Nephron (organoid): ENCODE results near the gene OBSCN.

Experiments
- H3K27ac Mint-ChIP-seq, 3 experiments: 2 replicates each; pipeline ENCODE4 v1.8.0; 2020; ENCODE audit warnings: mixed read lengths in 3 of 3, mild to moderate bottlenecking in 2 of 3, moderate library complexity in 1 of 3
- H3K27me3 Mint-ChIP-seq: 2 replicates; pipeline ENCODE4 v1.8.0; 2021; ENCODE audit warnings: low read depth, mild to moderate bottlenecking, moderate library complexity, mixed read lengths
- H3K36me3 Mint-ChIP-seq: 2 replicates; pipeline ENCODE4 v1.8.0; 2020; ENCODE audit warnings: low read depth, mixed read lengths
- H3K4me1 Mint-ChIP-seq: 2 replicates; pipeline ENCODE4 v1.8.0; 2020; ENCODE audit warnings: mixed read lengths
- H3K4me3 Mint-ChIP-seq, 3 experiments: 2 replicates each; pipeline ENCODE4 v1.8.0; 2020; ENCODE audit warnings: mild to moderate bottlenecking in 3 of 3, mixed read lengths in 3 of 3, moderate library complexity in 2 of 3
- H3K9me3 Mint-ChIP-seq: 2 replicates; pipeline ENCODE4 v1.8.0; 2020; ENCODE audit warnings: mixed read lengths
- TF ChIP-seq, protein P1 (sequence below), 3 experiments: fragments of 200-600 bp; sonication (generic); IDR thresholded peaks; one replicate each; pipeline ENCODE4 v1.5.0; 2021; ENCODE audit warnings: antibody characterized with exemption in 3 of 3; ENCODE audit not compliant: unreplicated experiment in 3 of 3

The OBSCN gene

DNA sequence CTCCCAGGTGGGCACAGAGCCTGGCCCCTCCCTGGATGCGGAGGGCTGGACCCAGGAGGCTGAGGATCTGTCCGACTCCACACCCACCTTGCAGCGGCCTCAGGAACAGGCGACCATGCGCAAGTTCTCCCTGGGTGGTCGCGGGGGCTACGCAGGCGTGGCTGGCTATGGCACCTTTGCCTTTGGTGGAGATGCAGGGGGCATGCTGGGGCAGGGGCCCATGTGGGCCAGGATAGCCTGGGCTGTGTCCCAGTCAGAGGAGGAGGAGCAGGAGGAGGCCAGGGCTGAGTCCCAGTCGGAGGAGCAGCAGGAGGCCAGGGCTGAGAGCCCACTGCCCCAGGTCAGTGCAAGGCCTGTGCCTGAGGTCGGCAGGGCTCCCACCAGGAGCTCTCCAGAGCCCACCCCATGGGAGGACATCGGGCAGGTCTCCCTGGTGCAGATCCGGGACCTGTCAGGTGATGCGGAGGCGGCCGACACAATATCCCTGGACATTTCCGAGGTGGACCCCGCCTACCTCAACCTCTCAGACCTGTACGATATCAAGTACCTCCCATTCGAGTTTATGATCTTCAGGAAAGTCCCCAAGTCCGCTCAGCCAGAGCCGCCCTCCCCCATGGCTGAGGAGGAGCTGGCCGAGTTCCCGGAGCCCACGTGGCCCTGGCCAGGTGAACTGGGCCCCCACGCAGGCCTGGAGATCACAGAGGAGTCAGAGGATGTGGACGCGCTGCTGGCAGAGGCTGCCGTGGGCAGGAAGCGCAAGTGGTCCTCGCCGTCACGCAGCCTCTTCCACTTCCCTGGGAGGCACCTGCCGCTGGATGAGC lies 164.5 kb downstream of the OBSCN start:
- H3K36me3 Mint-ChIP-seq, result peaks cover 5% of the 10 kb centered on the region

DNA sequence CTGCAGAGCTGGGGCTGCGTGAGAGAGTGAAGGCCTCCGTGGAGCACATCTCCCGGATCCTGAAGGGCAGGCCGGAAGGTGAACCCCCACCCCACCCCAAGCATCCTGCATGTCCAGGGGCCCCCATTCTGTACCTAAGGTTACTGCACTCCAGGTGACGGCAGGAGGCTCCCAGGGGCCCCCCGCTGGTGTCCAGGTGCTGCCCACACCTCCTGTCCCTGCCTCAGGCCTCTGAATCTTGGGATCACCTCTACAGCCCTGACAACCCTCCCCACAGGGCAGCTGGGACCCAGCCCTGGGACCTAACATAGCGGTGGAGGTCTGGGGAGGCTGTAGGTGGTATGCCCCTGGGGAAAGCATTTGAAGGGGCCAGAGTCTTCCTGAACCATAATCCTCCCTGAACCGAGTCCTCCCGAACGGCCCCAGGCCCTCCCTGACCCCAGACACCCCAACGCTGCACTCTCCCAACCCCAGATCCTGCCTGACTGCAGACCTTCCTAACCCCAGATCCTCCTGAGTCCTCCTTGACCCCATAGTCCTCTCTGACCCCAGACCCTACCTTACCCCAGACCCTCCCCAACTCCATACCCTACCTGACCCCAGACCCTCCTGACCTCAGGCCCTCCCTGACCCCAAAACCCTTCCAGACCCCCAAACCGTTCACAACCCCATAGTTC lies 165.3 kb downstream of the OBSCN start:
- no peaks in the 10 kb centered on the region for H3K27me3 Mint-ChIP-seq

More for the DNA sequence above, 164.5 kb downstream of the OBSCN start:
- no peaks in the 10 kb centered on the region for H3K27me3 Mint-ChIP-seq
- no peak overlapping the region for H3K27ac Mint-ChIP-seq
- no peaks in the 10 kb centered on the region for H3K9me3 Mint-ChIP-seq
- H3K4me1 Mint-ChIP-seq, result no peaks in the 10 kb centered on the region
- H3K4me3 Mint-ChIP-seq, result no peak overlapping the region
- TF ChIP-seq, protein P1, sequence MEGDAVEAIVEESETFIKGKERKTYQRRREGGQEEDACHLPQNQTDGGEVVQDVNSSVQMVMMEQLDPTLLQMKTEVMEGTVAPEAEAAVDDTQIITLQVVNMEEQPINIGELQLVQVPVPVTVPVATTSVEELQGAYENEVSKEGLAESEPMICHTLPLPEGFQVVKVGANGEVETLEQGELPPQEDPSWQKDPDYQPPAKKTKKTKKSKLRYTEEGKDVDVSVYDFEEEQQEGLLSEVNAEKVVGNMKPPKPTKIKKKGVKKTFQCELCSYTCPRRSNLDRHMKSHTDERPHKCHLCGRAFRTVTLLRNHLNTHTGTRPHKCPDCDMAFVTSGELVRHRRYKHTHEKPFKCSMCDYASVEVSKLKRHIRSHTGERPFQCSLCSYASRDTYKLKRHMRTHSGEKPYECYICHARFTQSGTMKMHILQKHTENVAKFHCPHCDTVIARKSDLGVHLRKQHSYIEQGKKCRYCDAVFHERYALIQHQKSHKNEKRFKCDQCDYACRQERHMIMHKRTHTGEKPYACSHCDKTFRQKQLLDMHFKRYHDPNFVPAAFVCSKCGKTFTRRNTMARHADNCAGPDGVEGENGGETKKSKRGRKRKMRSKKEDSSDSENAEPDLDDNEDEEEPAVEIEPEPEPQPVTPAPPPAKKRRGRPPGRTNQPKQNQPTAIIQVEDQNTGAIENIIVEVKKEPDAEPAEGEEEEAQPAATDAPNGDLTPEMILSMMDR (IDR thresholded peaks at IDR 0.05; ENCODE audit: unreplicated experiment in 3 of 3), result no peak

DNA sequence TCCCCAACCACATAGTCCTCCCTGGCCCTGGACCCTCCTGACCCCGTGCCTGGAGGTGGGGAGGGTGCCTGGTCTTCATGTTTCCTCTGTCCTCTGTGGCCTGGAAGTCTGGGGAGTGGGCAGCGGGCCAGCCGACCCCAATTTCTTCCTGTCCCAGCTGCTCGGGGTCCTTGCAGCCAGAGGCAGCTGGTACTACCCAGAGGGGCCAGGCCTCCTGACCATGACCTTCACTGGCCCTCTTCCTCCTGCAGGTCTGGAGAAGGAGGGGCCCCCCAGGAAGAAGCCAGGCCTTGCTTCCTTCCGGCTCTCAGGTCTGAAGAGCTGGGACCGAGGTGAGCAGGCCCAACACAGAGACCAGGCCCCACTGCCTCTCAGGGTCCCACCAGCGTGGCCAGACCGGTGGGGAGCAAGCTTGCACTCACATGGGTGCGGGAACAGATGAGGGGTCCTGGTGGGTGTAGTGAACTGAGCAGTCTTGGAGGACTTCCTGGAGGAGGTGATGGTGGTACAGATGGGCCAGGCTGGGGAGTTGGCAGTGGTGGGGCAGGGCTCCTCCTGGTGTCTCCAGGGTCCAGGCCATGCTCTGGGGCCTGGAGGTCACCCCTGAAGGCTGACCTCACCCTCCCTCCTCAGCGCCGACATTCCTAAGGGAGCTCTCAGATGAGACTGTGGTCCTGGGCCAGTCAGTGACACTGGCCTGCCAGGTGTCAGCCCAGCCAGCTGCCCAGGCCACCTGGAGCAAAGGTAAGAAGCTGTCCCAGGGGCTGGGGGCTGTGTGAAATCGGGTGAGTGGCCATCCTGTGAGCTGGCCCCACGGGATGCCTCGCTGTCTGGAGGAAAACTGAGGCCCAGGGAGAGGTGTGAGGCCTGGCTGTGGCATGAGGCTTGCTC lies 166.1 kb downstream of the OBSCN start:
- Mint-ChIP-seq H3K4me3 (no peak overlapping the region), H3K27me3 (peaks cover 5% of the 10 kb centered on the region)

More for the DNA sequence above, 165.3 kb downstream of the OBSCN start:
- H3K9me3 Mint-ChIP-seq, result no peaks in the 10 kb centered on the region
- no peaks in the 10 kb centered on the region for H3K4me1 Mint-ChIP-seq
- TF ChIP-seq, protein P1 (IDR thresholded peaks at IDR 0.05; ENCODE audit: unreplicated experiment in 3 of 3), result no peak
- no peak overlapping the region for H3K27ac Mint-ChIP-seq
- H3K4me3 Mint-ChIP-seq, result no peak overlapping the region
- peaks cover 5% of the 10 kb centered on the region for H3K36me3 Mint-ChIP-seq

DNA sequence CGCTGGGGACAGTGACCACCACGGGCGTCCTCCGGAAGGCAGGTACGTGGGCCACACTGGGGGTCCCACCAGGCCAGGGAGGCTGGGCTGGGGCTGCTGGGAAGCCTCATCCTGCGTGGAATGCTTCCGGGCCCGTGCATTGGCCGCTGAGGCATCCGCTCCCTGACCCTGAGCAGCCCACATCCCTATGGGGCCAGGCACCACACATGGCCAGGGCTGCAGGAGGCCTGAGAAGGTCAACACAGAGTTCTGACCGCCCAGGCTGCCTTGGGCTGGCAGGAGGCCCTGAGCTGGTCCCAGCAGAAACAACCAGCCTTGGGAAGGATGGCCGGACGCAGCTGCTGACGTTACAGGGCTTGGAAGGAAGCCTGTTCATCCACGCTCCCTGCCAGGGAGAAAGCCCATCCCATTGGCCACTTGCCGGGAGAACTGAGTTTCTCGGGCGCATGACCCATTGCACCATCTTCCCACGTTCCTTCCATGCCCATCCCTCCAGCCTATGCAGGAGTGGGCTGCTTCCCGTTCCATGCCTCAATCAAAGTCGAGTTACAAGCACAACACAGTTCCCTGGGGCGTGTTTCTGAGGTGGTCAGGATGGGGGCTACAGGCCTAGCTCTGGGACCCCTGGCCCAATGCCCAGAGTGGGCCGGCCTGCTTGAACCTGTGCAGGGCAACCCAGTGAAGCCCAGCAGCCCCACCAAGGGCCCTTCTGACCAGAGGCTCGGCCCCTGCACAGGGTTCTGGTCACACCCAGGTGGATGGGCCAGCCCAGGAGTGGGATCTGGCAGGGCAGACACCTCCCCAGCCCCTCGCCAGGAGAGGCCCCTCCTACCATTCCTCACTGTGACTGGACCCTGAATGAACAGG lies 167.1 kb downstream of the OBSCN start:
- TF ChIP-seq, protein P1 (IDR thresholded peaks at IDR 0.05; ENCODE audit: unreplicated experiment in 3 of 3), result no peak
- Mint-ChIP-seq H3K27ac (no peak overlapping the region), H3K27me3 (peaks cover 14% of the 10 kb centered on the region), H3K4me3 (no peak overlapping the region), H3K4me1 (peaks cover 5% of the 10 kb centered on the region), H3K9me3 (no peaks in the 10 kb centered on the region), H3K36me3 (peaks cover 5% of the 10 kb centered on the region)

More for the DNA sequence above, 166.1 kb downstream of the OBSCN start:
- peaks cover 3% of the 10 kb centered on the region for H3K4me1 Mint-ChIP-seq
- TF ChIP-seq, protein P1 (IDR thresholded peaks at IDR 0.05; ENCODE audit: unreplicated experiment in 3 of 3), result no peak
- H3K36me3 Mint-ChIP-seq, result peaks cover 5% of the 10 kb centered on the region
- H3K9me3 Mint-ChIP-seq, result no peaks in the 10 kb centered on the region
- H3K27ac Mint-ChIP-seq, result no peak overlapping the region

DNA sequence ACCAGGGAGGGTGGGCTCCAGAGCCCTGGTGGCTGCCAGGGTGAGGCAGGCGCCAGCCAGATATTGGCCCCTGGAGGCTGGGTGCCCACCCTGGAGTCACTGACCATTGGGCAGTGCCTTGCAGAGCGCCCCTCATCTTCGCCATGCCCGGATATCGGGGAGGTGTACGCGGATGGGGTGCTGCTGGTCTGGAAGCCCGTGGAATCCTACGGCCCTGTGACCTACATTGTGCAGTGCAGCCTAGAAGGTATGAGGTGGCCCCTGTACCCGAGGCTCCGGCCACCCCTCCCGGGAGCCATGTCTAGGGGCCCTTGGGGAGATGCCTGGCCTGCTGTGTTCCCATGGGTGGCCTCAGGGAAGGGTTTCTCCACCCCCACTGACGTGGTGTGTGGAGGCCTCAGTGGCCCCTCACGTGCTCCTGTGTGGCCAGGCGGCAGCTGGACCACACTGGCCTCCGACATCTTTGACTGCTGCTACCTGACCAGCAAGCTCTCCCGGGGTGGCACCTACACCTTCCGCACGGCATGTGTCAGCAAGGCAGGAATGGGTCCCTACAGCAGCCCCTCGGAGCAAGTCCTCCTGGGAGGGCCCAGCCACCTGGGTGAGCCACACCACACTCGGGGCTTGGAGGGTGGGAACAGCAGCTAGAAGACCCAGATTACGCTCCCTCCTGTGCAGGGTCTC lies 167.9 kb downstream of the OBSCN start:
- H3K27me3 Mint-ChIP-seq, result peaks cover 14% of the 10 kb centered on the region

More for the DNA sequence above, 167.9 kb downstream of the OBSCN start:
- H3K4me3 Mint-ChIP-seq, result no peak overlapping the region
- H3K27ac Mint-ChIP-seq, result peak overlapping the region in 1 of 3 experiments; percentile 34
- H3K9me3 Mint-ChIP-seq, result no peaks in the 10 kb centered on the region
- H3K4me1 Mint-ChIP-seq, result peaks cover 5% of the 10 kb centered on the region
- peaks cover 5% of the 10 kb centered on the region for H3K36me3 Mint-ChIP-seq
- TF ChIP-seq, protein P1 (IDR thresholded peaks at IDR 0.05; ENCODE audit: unreplicated experiment in 3 of 3), result no peak
